HG03521 (cell line): Measurements from ENCODE around the gene ZNF804A.

ENCODE experiments used
- ATAC-seq: cut with Tn5 transposase; IDR thresholded peaks from one replicate; pipeline ENCODE4 v1.9.1; 2021; ENCODE audit warnings: mild to moderate bottlenecking, moderate library complexity; ENCODE audit not compliant: unreplicated experiment

The ZNF804A gene

GRCh38 chr2:184602734-184603133 lies 4.4 kb downstream of the ZNF804A start:
- ATAC-seq = no peak

DNA sequence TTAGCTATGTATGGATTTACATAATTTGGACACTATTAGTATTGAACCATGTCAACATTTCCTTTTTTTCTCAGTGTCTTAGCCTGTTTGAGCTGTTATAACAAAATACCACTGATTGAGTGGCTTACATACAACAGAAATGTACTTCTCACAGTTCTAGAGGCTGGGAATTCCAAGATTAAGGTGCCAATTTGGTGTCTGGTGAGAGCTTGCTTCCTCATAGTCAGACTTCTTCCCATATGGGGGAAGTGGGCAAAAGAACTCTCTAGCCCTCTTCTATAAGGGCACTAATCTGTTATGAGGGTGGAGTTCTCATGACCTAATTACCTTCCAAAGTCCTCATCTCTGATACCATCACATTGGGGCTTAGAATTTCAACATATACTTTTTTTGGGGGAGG lies 12.6 kb downstream of the ZNF804A start:
- no peak for ATAC-seq

GRCh38 chr2:184611361-184612085 lies 13.2 kb downstream of the ZNF804A start:
- no peak for ATAC-seq

DNA sequence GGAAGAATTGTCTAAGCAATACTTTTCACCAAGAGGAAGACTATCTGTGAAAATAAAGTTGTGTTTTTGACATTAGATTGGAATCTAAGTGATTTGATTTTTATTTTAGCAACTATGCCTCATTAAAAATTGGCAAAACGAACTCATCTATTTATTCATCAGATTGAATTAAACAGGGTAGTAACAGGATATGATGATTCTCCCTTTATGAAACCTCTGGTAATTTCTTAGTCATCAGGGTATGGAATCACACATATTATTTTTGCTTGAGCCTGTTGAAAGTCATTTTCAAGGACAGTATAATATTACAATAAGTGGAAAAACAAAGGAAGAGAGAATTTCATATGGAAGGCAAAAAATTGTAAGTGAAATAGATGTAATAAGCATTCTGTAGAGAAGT lies 22.0 kb downstream of the ZNF804A start:
- ATAC-seq = no peak

DNA sequence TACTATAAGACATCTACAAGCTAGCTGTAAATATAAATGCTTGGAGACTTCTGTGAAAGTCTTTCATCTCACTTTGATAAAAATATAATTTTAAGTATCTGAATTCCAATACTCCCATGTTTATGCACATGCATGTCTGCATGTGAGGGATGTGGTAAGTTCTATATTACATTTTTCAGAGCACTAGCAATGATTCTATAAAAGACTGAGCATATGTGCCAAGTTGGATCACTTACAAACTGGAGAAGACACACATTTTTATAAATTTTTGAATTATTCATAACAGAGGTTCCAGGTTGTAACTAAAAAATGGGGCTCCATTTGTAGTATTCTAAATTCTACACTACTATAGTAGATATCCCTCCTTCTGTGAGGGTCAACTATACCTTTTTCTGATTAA lies 26.0 kb downstream of the ZNF804A start:
- ATAC-seq = no peak

- no peak for ATAC-seq
Observed at GRCh38 chr2:184628051-184628450, 29.7 kb downstream of the ZNF804A start.

GRCh38 chr2:184633726-184634125 lies 35.4 kb downstream of the ZNF804A start:
- no peak for ATAC-seq

DNA sequence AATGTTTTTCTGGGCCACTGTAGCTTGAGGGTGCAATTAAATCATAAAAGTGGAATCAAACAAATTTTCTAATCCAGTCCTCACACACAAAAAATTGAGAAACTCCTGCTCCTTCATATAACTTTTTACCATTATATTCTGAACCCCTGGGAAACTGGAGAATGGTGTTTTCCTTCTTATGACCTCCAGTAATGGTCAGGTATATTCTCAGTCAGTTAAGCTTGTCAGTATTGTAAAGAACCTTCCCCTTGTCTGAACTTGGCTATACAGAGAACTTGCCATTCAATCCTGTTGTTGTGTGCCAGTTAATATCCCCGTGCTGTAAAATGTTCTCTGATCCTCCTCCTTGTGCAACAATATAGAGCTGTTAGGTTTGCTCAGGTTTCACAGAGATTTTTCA lies 39.5 kb downstream of the ZNF804A start:
- no peak for ATAC-seq

DNA sequence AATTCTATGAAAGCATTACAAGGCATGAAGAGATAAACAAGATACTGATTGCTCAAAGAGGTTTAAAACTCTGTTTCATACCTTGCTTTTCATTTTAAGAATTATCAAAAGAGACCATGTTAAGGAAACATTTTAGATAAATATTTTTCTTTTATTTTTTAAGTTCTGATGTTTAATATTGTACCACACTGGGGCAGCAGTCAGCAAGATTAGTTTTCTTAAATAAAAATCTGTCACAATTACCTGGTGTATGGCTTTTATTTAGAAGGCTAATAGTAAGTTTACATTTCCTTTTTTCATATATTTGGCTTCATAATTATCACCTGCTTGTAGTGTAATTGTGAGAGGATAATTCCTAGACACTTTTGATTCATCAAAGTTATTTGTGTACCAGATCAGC lies 46.4 kb downstream of the ZNF804A start:
- no peak for ATAC-seq

GRCh38 chr2:184646177-184646576 lies 47.8 kb downstream of the ZNF804A start:
- ATAC-seq = no peak

- ATAC-seq = no peak
Observed at GRCh38 chr2:184646593-184646992, 48.3 kb downstream of the ZNF804A start.

GRCh38 chr2:184654945-184655344 lies 56.6 kb downstream of the ZNF804A start:
- ATAC-seq = no peak

- ATAC-seq = no peak
Observed at GRCh38 chr2:184677171-184677570, 78.8 kb downstream of the ZNF804A start.

DNA sequence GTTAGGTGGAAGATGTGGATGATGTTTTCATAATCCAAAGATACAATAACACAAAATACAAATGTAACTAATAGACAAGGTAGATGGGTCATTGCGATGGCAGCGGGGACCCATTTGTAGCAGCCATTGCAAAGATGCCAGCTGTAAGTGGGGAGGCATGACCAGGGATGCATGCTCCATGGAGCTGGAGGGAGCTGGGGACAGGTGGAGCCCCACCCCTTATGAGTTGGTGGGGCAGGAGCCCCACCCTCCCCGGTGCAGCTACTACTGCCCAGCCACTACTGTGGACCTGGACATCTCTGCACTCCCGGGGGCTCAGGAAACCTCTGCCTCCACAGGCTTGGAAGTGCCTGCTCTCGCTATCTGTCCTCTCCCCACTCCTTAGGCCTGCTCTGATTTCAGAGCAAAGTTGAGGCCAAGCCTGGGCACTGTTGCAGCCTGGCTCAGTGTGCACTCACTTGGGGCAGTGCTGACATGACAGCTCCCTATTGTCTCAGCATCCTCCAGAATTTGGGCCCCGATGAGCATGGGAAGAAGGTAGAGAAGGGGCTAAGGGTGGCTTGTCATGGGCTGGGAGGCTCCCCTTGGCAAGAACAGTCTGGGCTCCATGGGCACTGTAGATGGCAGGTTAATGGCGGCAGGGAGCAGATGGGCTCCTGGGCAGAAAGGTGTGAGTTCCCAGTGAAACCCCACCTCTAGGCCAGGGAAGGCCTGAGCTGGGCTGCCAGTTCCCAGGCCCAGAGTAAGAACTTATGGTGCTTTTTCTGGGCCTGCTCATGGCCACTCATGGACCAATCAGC lies 81.1 kb downstream of the ZNF804A start:
- no peak for ATAC-seq

GRCh38 chr2:184680825-184681224 lies 82.5 kb downstream of the ZNF804A start:
- ATAC-seq = no peak

DNA sequence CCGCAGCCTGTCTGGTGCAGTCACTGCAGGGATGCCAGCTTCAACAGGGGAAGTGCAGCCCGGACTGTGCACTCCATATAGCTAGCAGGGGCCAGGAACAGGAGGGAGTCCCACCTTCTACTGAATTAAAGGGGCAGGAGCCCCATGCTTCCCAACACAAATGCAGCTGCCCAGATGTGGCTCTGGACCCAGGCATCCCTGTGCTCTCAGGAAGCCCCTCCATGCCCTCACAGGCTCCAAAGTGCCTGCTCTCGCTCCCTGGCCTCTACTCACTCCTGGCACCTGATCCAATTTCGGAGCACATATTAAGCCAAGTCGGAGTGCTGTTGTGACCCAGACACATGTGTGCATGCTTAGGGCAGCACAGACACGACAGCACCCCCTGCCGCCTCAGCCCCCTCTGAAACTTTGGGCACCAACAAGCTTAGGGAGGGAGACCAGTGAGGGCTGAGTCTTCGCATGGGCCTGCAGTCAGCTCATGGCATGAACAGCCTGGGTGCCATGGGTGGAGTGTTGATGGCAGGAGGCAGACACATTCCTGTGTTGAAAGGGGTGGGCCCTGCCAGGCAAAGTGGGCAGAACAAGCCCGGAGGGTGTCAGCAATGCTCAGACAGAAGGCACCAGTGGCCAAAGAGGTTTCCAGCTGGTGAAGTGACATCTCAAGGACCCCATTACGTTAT lies 83.5 kb downstream of the ZNF804A start:
- no peak for ATAC-seq

GRCh38 chr2:184683911-184684310 lies 85.6 kb downstream of the ZNF804A start:
- ATAC-seq = no peak

GRCh38 chr2:184685999-184686841 lies 87.9 kb downstream of the ZNF804A start:
- ATAC-seq = no peak

DNA sequence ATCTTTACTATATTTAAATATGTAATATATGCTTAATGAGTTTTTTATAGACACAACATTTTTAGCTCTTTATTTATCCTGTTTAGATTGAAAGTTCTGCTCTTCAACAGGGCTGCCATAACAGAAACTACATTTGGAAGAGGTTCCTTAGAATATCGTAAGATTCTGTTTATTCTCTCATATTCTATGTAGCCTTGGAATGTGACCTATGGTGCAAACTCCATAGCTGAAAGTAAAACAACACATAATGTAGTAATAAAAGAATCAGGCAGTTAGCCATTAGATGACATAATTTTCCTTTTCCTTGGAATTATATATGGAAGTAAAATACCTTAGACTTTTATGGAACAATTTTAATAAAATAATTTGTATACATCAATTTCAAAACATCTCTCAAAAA lies 91.3 kb downstream of the ZNF804A start:
- ATAC-seq = no peak

DNA sequence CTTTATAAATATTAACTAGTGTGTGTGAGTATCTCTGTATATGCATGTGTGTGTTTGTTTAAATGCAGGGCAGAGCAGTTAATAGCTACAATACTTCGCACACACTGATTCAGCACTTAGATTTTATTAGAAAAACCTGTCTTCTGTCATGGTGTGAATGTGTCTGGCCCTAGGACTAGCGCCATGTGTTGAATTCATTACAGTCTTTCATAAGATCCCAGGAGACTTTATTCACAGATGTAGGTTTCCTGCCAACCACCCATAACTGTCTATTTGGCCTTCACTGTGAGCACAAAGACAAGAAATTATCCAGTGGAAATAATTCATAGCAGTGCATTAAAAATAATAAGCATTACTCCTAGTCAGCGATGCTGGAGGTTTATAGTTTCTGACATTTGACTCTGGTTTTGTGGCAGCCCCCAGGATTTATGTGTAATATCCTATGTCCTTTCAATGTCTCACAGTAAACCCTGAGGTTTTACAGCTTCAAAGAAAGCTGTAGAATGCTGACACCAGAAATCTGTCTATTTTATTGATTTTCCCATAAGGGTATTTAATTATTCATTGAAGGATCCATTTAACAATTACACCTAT lies 93.9 kb downstream of the ZNF804A start:
- ATAC-seq = no peak

DNA sequence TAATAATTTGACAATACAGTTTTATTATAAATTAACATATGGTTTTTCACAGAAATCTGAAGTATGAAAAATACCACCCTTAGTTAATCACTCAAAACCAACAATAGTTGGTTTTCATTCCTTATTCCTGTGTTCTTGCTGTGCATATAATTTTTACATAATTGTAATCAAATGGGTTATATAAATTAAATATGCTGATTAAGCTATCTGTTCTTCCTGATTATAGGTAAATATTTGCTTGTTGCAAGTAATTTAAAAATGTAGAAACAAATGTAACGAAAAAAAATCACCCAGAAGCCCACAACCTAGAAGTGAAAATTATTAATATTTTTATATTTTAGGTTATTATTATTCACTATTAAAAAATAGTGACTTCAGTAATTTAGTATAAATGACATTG lies 98.3 kb downstream of the ZNF804A start:
- no peak for ATAC-seq
